NCI-H345 treated with DMSO at 0.1 percent for 48 hours (cell line): Measurements from ENCODE around the gene NPAS1.
"Not testable (repeated sequence)": the region's sequence is repeated elsewhere in the genome, so short reads cannot be mapped to it uniquely, and the experiment has no call there.

Experiments
- DNase-seq: peaks from one replicate; lab custom pipeline; 2025; ENCODE audit not compliant: unreplicated experiment; lab: John Stamatoyannopoulos, UW

The NPAS1 gene

DNA sequence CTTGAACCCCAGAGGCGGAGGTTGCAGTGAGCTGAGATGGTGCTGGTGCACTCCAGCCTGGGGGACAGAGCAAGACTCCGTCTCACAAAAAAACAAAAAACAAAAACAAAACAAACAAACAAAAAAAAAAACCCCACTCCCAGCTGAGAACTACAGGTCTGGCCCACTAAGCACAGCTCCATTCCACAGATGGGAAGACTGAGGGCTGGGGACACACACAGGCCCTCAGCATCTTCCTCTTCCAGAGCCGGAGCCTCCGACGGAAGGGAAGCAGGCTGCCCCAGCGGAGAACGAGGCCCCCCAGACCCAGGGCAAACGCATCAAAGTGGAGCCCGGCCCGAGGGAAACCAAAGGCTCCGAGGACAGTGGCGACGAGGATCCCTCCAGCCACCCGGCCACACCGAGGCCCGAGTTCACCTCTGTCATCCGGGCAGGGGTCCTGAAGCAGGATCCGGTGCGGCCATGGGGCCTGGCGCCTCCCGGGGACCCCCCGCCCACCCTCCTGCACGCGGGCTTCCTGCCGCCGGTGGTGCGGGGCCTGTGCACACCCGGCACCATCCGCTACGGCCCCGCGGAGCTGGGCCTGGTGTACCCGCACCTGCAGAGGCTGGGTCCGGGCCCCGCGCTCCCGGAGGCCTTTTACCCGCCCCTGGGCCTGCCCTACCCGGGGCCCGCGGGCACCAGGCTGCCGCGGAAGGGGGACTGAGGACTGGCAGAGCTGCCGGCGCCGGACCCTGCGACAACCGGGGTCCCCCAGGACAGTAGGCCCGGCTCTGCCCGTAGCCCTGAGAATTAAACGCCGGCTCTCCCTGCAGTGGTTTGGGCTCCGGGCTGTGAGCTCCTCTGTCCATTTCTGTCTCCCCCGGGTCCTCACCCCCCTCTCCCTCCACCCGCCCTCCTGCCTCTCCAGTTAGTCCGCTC is 25.6 kb downstream of the NPAS1 start:
- DNase-seq: no peak

DNA sequence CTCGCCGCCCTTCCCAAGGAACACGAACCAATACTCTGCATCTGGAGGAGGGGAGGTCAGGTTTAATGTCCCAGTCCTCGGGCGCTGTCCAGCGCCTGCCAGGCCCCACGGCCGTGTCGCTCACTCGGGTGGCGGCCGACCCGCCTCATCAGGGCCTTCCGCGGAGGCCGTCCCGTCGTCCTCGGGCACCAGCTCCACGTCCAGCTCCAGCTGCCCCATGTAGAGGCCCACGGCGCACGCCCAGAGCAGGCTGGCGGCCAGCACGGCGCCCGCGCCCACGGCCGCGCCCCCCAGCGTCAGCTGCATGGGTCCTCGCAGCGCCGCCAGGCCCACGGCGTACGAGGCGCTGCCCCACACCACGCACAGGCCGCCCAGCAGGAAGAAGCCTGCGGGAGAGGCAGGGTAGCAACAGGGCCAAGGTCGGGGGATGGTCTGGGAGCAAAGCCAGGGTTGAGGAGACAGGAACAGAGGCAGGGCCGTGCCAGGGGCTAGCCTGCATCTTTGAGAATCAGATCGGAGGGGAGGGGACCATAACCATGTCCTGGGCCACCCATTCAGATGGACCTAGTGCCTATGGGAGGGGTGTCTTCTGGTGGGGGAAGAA is 26.3 kb downstream of the NPAS1 start:
- no peak for DNase-seq

DNA sequence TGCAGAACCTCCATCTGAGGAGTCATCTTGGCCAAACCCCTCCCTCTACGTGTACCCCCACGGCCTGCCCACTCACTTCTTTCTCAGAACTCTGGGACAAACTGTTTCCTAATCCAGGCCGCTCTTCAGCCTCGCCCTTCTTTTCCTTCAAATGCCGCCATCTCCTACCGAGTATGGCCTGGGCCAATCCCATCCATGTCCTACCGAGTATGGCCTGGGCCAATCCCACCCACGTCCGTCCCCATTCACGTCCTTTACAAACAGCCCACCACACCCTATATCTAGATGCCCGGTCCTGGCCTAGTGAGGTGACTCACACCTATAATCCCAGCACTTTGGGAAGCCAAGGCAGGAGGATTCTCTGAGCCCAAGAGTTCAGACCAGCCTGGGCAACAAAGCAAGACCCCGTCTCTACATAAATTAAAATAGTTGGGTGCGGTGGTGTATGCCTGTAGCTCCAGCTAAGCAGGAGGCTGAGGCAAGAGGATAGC is 27.7 kb downstream of the NPAS1 start:
- no peak for DNase-seq

DNA sequence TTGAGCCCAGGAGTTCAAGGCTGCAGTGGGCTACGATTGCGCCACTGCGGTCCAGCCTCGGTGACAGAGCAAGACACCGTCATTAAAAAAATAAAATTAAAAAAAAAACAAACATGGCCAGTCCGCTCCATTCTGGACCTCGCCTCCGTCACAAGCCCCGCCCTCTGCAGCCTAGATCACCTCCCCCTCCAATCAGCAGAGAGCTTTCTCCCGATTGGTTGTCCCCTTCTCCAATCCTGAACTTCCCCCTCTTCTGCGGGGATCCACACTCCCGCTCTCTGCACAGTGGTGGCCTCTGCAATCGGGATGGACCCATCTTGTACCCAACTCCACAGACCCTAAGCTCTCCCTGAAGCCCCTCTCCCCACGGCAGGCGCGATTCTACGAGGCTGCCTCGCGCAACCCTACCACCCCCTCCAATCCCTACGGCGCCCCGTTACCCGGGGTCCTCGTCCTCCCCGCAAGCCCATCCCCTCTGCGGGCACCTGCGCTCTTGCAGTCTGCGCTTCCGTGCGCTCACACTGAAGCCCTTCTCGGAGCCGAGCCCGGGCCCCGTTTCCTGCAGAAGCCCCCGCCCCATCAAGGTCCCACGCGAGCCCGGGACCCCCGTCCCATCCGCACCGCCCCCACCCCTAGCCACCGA is 28.2 kb downstream of the NPAS1 start:
- DNase-seq: peak; percentile 47

DNA sequence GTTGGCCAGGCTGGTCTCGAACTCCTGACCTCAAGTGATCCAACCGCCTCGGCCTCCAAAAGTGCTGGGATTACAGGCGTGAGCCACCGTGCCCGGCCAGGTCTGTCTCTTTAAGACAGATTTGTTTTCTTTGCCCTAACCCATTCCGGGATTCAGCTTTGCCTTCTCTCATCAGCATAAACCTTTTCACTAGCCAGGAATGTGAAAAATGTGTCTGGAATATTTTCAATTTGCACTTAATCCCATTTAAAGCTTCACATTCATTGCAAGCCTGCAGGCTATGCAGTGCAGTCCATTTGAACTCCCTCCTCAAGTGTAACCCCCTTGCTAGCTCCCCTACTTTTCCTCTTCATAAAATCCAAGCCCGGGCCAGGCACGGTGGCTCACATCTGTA is 29.7 kb downstream of the NPAS1 start:
- no peak for DNase-seq

DNA sequence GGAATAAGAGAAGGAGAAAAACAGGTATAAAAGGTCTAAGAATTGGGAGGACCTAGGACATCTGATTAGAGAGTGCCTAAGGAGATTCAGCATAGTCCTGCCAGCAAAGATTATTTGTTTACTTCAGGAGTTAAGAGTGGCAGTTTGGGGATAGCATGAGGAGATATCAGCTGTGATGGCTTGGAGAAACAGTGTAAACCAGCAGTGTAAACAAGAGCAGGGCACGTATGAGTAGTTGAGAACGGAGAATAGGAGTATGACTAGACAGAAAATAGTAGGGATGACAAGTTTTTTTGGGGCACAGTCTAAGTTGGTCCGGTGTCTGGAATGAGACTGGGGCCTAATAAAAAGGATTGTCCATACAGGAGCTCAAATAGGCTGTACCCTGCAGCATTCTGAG is 30.9 kb downstream of the NPAS1 start:
- not testable (repeated sequence) for DNase-seq

DNA sequence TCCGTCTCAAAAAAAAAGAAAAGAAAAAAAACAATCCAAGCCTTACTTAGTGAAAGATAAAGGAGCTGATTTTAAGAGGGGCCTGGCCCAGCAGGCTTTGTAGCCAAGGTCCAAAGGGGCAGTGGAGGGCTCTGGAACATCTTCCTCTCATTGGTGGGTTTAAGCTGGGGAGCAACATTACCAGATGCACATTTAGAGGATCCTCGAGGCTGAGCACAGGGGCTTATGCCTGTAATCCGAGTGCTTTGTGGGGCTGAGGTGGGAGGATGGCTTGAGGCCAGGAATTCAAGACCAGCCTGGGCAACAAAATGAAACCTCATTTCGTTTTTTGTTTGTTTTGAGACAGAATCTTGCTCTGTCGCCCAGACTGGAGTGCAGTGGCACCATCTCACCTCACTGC is 36.8 kb downstream of the NPAS1 start:
- DNase-seq: no peak

DNA sequence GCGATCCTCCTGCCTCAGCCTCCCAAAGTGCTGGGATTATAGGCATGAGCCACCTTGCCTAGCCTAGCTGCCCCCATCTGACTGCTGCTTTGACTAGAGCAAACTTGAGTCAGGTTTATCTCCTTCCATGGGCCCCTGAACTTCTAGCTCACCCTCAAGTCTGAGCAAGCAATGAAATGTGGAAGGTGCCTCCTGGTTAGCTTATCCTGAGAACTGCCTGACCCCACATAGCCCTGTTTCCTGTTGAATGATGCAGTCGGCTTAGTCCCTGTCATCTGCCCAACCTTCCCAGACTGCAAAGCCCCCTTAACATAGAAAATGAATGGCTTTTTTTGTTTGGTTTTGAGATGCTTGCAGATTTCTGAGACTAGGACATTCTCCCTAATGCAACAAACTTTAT is 37.7 kb downstream of the NPAS1 start:
- DNase-seq: no peak

DNA sequence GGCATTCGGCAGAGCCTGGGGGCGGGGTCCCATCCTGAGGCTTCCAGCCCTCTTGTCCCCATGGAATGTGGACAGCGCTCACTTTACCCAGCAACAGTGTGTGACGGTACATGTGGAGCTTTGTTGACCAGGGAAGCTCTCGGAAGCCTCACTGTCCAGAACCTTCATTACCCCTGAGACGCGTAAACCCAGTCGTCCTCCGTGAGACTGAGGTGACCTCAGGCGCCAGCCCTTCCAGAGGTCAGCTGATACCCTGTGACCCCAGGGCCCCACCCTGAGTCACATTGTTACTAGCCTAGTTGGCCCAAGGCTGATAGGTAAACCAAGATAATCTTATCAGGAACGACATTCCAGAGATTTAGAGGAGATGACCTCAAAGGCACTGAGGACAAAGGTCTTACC is 39.0 kb downstream of the NPAS1 start:
- DNase-seq: no peak

DNA sequence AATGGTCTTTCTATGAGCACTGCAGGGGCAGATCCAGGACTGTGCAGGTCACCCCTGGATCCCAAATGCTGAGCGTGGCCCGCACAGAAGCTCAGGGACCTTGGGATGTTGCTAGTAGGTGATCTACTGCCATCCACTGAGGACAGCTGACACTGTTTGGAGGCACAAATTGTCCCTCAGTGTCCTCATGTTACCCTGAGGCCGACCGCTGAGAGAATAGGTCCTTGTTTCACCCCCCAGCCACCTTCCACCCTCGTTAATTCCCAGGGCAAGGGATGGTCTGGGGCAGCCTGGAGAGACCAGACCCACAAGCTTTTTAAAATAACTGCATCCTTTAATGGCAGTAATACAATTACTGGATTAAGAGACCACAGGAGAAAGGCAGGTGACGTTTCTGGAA is 44.2 kb downstream of the NPAS1 start:
- DNase-seq: no peak

DNA sequence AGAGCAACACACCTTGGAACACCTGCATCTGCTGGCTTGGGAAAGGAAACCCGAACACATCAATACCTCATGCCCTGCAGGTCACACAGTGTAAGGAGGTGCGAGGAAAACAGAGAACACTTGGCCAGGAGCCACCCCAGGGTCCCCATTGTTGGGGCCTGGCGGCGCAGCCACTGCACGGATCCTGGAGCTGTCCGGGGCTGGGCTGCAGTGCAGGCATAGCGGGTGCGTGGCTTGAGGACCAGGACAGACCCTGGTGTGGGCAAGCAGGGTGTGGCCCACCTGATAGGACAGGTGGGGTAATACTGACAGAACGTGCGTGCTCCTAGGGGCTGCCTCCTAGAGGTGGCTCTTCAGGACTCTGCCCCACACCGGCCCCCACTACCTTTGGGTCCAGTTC is 45.6 kb downstream of the NPAS1 start:
- DNase-seq: no peak

DNA sequence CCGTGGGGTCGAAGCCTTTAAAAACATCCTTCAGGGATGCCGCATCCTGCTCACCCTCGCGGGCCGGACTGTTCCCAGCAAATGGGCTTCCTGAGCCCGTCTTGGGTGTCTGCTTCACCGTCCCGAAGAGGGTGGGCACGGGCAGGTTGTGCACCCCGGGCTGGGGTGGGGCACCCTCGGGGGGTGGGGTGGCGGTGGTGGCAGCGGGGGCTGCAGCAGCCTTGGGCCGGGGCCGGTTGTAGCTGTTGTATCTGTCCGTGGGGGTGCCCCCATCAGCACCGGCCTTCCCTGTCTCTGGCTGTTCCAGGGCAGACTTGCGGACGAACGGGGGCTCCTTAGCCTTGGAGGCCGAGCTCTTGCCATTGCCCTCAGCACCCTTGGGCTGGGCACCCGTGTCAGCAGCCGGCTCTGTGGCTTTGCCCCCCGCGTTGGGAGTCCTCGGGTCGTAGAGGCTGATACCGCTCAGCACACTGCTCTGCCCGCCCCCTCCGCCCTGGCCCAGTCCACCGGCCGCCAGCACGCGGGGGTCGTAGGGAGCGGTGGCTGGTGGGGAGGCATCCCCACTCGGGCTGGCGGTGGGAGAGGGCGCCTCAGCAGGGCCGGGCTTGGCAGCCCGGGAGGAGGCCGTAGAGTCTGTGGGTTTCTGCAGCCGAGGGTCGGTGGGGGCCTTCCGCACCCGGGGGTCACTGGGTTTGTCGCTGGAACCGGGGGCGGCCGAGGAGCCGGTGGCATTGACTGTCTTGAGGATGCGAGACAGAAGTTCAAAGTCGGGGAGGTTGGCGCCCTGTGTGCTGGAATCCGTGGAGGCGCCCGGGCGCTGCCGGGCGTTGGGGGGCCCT is 47.0 kb downstream of the NPAS1 start:
- no peak for DNase-seq

DNA sequence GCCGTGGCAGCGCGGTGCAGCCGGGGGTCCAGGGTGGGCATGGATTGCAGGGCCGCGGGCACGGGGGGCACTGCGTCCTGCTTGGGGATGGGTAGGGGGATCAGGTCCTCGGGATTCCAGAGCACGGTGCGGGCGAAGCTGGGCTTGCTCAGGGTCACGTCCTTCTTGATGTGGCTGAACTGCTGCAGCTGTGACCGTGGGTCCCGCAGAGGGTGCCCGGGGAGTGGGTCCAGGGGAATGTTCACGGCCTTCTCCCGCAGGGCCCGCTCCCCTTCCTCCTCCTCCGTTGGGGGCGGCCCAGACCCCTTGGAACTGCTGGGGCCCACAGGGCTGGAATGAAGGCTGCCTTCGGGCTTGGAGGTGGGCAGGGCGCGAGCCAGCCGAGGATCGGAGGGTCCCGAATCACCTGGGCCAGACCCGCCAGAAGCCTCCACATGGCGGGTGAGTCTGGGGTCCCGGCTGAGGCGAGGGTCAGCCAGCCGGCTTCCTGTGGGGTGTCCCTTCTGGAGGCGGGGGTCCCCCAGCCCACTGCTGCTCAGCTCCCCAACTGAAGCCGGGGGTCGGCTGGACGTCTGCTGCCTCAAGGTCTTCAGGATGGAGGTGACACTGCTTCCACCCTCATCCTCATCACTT is 47.7 kb downstream of the NPAS1 start:
- no peak for DNase-seq

DNA sequence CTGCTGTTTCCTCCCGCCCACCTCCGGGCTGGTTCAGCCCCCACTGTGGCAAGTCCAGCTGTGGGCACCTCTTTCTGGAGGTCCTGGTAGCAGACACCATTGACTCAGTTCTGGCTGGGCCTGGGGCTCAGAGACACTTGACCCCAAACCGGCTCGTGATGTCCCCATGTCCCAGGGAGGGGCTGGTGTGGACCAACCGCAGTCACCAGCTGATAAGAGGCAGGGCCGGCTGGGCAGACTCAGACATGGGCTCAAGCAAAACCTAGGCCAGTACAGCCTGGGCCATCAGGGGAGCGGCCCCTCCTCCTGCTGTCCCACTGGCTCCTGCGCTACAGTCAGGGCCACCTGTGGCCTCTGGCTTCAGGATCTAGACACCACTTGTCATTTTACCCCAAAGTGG is 48.6 kb downstream of the NPAS1 start:
- no peak for DNase-seq

DNA sequence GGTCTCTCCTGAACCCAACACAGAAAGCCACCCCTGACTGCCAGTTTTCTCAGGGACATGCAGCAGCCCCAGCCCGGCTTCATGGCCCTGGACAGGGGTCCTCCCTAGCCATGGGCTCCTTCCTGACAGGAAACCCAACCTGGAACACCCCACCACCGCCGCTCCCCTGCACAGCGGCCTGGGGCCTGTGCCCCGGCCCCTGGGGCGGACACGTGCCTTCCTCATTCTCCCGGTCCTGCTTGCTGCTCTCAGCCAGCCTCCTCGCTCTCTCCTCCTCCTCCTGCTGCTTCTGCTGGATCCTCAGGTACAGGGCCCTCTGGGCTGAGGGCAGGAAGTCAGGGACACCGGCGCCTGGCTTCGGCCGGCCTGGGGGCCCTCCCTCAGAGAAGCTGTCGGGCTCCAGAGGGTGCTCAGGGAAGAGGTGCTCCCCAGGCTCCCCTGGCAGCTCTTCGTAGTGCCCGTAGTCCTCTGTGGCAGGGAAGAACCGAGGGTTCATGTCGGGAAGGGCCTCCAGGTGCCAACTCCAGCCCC is 49.3 kb downstream of the NPAS1 start:
- no peak for DNase-seq

DNA sequence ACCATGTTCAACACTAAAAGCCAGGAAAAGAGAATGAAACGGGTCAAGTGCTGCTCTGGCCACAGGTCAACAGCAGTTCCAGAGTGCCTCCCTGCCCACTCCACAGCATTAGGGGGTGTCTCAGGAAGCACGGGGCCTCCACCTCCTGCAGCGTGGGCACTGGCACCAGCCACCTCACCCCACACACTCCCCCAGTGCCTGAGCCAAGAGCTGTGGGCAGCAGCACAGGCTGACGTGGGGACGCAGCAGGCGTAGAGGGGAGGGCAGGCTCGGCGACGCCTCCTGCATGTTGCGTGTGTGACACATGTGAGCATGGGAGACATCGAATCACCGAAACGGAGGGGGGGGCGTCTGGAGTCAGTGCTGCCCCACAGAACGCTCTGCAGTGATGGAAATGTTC is 50.2 kb downstream of the NPAS1 start:
- no peak for DNase-seq

DNA sequence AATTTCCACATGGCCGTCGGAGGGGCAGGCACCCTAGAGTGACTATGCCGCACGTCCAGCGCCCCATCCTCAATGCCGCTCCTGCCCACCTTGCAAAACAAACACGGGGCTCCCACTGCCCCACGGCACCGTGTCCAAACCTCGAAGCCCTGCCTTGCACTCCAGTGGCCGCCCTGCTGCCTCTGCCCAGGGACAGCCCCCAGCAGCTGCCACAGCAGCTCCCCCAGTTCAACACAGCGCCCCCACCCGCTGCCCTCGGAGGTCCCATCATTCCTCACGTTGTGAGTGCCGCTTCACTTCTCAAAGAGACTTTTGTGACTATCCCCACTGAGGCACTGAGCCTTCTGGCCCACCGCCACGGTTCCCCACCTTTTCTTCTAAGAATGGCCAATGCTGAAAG is 51.1 kb downstream of the NPAS1 start:
- DNase-seq: no peak

DNA sequence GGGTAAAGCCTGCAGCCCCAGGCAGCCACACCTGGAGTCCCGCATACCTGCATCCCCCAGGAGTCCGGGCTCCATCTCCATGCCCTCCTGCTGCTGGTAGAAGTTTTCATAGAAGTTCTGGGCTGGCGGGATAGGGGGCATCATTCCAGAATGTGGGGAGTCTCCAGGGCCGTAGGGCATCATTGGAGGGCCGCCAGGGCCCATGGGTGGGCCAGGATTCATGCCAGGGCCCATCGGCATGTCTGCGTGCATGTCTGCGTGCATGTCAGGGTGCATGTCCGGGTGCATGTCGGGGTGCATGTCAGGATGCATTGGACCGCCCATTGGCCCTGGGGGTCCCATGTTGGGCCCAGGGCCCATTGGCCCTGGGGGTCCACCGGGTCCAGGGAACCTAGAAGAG is 52.1 kb downstream of the NPAS1 start:
- DNase-seq: no peak

DNA sequence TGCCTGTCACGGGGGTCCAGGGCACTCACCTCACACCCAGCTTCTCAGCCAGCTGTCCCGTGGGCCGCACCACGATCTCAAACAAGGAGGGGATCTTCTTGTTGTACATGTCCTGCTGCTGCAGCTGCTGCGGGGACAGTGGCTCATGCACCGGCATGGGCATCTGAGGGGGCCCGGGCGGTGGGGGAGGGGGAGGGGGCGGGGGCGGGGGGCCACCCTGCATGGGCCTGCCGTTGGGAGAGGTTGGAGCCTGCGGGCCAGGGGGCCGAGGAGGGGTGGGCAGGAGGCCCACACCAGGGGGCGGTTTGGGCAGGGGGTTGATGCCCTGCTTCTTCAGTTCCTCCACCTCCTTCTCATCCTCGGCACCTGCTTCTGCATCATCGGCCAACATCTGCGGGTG is 52.7 kb downstream of the NPAS1 start:
- DNase-seq: no peak

DNA sequence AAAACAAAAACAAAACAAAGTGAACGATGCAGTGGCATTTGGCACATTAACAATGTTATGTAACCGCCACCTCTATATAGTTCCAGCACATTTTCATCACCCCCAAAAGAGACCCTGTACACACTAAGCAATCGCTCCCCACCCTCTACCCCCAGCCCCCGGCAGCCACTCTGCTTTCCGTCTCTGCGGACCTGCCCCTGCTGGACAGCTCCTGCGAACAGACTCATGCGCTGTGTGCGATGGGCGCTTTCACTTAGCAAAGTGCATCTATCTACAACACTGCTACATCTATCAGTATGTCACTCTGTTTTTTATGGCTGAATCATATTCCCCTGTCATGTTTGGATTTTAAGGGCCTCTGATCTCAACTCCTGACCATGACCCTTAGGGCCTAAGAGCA is 53.9 kb downstream of the NPAS1 start:
- DNase-seq: no peak
